Measurements from ENCODE around the gene KCNK7.
"Not testable (repeated sequence)": the region's sequence is repeated elsewhere in the genome, so short reads cannot be mapped to it uniquely, and the experiment has no call there.

The KCNK7 gene

DNA sequence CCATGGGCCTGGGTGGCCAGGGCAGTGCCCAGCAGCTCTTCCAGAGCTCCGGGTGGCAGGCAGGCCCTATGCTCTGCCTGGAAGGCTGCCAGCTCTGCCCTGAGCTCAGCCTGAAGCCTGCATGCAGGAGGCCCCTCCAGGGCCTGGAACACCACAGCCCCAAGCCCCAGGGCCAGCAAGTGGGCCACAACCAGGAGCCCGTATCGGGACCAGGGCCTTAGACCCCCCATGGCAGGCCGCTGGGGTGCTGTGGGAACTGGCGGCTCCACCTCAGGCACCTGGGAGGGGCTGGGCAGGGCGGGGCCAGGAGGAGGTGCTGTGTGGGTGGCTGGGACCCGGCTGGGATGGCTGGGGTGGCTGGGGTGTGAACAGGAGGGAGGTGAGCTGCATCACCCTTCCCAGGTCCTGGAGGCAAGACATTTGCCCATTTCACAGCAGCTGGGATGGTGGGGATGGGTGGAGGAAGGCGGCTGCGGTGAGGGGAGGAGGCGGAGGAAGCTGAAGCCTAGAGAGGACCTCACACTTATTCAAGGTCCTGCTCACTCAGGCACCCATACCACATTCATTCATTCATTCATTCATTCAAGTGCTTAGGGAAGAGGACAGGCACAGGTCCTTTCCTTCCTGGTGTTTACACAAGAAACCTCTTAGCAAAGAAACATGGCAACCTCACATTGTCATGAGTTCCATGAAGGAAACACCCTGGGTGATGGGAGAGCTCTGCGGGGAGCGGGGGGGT is at the start of gene KCNK7:
Gene KCNK7 (minus strand): TSS at position 258 of the 739 bp plus-strand sequence. CDS start 28 bp downstream, at position 230.
- no peak for DNase-seq (ENCODE audit: low spot score)

- DNase-seq (ENCODE audit: low spot score), result no peak
Measured at GRCh38 chr11:65644837-65645236, 49.2 kb upstream of the KCNK7 start.

DNA sequence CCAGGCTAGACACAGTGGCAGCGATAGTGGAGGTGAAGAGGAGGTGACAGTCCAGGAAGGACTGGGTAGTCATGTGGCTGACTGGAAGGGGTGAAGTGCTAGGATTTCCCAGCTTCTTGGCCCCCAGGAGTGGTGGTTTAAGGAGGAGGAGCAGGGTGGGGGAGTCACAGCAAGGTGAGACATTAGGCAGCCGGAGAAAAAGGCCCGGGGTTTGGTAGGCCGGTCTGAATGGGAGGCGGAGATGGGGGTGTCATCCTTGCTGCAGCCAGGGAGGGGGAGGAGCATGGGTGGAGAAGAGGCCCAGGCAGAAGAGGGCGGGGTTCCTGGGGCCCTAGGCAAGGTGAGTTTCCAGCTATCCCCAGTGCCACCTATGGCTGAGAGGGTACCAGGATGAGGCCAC is 48.4 kb upstream of the KCNK7 start:
- DNase-seq (ENCODE audit: low spot score), result no peak

GRCh38 chr11:65642014-65642671 is 46.5 kb upstream of the KCNK7 start:
- no peak for DNase-seq (ENCODE audit: low spot score)

GRCh38 chr11:65641297-65642013 is 45.9 kb upstream of the KCNK7 start:
- no peak for DNase-seq (ENCODE audit: low spot score)

DNA sequence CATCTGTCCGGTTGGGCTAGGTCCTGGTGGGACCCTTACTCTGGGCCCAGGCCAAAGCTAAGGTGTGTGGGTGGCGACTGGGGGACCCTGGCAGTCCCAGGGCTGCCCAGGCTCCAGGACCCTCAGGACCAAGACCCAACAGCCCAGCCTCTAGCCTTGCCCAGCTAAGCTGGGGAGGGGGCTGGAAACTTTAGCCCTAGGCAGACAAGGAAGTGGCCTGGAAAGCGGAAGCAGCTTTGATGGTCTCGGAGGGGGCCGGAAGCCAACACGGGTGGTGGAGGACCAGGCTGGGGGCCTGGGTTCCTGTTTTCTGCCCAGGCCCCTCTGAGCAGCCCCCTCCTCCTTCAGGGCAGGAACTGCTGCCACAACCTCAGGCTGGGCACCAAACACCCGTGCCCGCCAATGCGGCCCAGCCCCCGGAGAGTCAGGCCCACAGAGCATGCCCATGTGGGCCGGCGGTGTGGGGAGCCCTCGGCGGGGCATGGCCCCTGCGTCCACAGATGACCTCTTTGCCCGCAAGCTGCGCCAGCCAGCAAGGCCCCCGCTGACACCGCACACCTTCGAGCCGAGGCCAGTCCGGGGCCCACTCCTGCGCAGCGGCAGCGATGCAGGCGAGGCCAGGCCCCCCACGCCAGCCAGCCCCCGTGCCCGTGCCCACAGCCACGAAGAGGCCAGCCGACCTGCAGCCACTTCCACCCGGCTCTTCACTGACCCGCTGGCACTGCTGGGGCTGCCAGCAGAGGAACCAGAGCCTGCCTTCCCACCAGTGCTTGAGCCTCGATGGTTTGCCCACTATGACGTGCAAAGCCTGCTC is 45.1 kb upstream of the KCNK7 start:
- DNase-seq (ENCODE audit: low spot score), result peak; percentile 52

DNA sequence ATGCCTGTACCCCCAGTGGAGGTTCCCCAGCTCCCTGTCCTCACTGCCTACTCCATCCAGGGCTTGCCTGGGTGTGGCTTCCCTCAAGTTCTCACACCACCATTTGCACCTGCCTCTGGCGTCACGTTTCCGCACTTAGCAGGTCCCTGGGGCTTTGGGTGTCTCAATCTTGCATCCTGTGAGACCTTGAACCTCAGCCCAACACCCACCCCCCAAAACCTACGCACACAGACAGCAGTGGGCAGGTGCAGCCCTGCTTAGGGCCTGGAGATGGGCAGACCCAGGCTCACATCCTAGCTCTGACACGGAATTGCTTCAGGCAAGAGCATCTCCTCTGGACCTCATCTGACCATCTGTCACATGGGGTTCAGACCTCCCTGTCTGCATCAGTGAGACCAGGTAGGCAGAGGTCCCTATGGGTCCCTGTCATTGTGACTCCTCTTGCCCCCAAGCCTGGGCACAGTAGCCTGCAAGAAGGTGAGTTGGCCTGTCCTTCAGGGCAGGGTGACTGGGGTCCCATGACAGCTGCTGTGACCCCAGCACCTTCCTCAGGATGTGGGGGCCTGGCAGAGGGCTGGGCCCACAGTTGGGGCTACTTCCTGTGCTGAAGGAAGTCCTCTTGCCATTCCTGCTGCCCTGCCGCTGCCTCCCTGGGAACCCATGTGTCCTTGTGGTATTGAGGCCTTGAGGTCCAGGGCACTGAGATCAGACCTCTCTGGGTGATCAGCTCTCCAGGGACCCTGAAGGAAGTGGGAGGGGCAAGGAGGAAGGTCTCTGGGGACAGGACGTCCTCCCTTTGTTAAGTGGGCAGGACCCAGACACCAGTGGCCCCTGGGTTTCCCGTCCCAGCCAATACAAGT is 44.3 kb upstream of the KCNK7 start:
- no peak for DNase-seq (ENCODE audit: low spot score)

DNA sequence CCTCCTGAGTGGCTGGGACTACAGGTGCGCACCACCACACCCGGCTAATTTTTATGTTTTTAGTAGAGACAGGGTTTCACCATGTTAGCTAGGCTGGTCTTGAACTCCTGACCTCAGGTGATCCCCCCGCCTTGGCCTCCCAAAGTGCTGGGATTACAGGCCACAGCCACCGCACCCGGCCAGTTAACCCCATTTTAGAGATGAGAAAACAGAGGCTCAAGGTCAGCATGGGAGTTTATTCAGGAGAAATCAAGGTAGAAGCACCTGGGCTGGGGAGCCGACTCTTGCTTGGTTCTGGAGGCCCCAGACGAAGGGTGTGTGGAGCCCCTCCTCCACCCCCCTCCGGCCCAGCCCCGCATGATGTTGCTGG is 43.6 kb upstream of the KCNK7 start:
- DNase-seq (ENCODE audit: low spot score), result not testable (repeated sequence)

GRCh38 chr11:65637794-65638419 is 42.3 kb upstream of the KCNK7 start, which contains the start of gene SIPA1:
Gene SIPA1, plus strand, starts transcription at chr11:65638101. Its CDS starts 2,821 bp downstream, at chr11:65640922.
- DNase-seq (ENCODE audit: low spot score), result peak; percentile 71

GRCh38 chr11:65637032-65637557 is 41.5 kb upstream of the KCNK7 start:
- DNase-seq (ENCODE audit: low spot score), result no peak

GRCh38 chr11:65636108-65637031 is 40.8 kb upstream of the KCNK7 start:
- DNase-seq (ENCODE audit: low spot score), result no peak

- no peak for DNase-seq (ENCODE audit: low spot score)
Measured at GRCh38 chr11:65634905-65635731, 39.5 kb upstream of the KCNK7 start.

DNA sequence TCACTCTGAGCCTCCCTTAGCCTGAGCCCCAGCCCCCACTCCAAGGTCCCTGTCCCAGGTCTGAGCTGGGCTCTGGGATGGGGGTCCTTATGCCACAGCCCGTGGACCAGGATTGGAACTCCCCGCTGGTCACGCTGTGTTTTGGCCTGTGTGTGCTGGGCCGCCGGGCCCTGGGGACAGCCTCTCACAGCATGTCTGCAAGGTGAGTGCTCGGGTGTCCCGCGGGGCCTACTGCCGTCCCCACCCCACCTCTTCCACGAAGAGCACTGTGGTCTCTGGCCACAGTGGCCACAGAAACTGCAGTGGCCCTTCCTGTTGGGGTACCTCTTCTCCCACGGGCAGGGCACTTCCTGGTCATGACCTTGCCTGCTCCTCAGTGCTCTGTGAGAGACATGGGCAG is 38.8 kb upstream of the KCNK7 start:
- DNase-seq (ENCODE audit: low spot score), result no peak

- no peak for DNase-seq (ENCODE audit: low spot score)
Measured at GRCh38 chr11:65634109-65634436, 38.5 kb upstream of the KCNK7 start.

- no peak for DNase-seq (ENCODE audit: low spot score)
Measured at GRCh38 chr11:65633390-65634108, 37.9 kb upstream of the KCNK7 start.

GRCh38 chr11:65630215-65630614 is 34.6 kb upstream of the KCNK7 start:
- no peak for DNase-seq (ENCODE audit: low spot score)

GRCh38 chr11:65629579-65629978 is 34.0 kb upstream of the KCNK7 start:
- DNase-seq (ENCODE audit: low spot score), result no peak

DNA sequence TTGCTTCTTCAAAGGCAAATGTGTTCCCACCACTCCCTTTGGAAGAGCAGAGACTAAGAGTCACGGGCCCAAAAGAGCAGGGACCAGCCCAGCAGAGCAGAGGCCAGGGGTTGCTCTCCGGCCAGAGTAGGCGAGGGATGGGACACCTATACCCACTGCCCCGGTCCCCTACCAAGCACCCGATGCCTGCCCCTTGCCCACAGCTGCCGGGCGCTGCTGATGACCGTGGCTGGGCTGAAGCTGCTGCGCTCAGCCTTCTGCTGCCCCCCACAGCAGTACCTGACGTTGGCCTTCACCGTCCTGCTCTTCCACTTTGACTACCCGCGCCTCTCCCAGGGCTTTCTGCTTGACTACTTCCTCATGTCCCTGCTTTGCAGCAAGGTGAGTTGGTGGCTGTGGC is 31.6 kb upstream of the KCNK7 start:
- DNase-seq (ENCODE audit: low spot score), result no peak
